ENCODE results near the gene C1GALT1C1L. TPM values are rescaled to one million over a fixed set of nuclear protein-coding genes. Genes with fewer than 3 reads are reported as not detected.
A peak's percentile ranks its signal among the peaks of the same experiment; 100 is the strongest.
"Not testable (repeated sequence)": the region's sequence is repeated elsewhere in the genome, so short reads cannot be mapped to it uniquely, and the experiment has no call there.

The C1GALT1C1L gene
- 0.19 TPM for polyA plus RNA-seq (2013, experiment 1 of 2; ENCODE audit: insufficient read length)
- polyA plus RNA-seq (2013, experiment 2 of 2; ENCODE audit: insufficient read length), result 0.41 TPM

GRCh38 chr2:43676322-43677050, at the start of gene C1GALT1C1L:
Gene C1GALT1C1L, minus strand, starts transcription at chr2:43676429. Its CDS starts 107 bp downstream, at chr2:43676322.
- peak; percentile 48 for DNase-seq

DNA sequence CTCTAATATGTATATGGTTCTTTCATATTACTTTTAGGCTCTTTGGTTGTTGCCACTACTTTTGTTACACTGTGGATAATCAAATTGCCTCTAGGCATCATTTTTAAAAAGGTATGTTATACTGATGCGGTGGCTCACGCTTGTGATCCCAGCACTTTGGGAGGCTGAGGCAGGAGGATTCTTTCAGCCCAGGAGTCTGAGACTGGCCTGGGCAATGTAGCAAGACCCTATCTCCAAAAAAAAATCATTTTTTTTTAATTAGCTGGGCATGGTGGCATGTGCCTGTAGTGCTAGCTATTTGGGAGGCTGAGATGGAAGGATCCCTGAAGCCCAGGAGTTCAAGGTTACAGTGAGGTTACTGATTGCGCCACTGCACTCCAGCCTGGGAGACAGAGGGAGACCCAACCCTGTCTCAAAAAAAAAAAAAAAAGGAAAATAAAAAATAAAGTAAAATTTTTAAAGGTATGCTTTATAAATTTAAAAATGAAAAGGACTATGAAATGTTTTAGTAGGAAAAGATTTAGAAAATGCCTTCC, 49.5 kb upstream of the C1GALT1C1L start:
- no peak for DNase-seq

- DNase-seq, result no peak
Observed at GRCh38 chr2:43724728-43725526, 48.7 kb upstream of the C1GALT1C1L start.

DNA sequence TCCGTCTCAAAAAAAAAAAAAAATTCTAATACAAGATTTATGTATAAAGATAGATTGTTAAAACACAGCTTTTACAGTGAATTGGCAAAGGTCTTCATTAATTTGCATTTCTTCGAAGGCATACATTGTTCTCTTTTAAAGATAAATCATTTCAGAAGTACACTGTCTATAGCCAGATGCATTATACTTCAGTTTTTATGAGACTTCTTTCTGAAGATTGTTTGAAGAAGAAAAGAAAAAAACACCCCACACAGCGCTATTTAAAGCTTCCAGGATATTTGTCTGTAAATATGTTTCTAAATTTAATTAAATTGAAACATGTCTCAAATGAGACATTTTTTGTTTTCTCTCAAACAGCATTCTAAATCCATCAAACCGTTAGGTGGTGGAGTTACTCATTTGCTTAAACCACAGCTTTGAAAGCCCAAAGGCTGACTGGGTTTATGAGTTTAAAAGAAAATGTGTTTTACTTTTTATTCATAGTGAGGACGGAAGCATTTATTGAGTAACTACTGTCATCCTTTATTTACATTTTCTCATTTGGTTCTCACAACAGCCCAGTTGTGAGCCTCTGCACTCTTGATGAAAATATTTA, 42.4 kb upstream of the C1GALT1C1L start:
- no peak for DNase-seq

DNA sequence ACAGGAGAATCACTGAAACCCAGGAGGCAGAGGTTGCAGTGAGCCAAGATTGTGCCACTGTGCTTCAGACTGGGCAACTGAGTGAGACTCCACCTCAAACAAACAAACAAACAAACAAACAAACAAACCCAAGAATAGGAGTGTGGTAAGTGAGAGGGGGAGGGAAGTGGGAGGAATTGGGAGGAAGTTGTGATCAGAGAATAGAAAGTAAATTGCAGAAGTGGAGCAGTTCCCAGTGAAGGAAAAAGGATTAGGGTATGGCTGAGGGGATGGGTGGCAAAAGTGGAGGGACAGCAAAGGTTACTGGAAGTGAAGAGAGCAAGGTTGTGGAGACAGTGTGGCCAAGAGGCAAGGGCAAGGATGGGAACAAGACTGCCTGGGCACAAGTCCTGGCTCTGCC, 41.1 kb upstream of the C1GALT1C1L start:
- no peak for DNase-seq

GRCh38 chr2:43715300-43716098, 39.3 kb upstream of the C1GALT1C1L start:
- DNase-seq, result no peak

DNA sequence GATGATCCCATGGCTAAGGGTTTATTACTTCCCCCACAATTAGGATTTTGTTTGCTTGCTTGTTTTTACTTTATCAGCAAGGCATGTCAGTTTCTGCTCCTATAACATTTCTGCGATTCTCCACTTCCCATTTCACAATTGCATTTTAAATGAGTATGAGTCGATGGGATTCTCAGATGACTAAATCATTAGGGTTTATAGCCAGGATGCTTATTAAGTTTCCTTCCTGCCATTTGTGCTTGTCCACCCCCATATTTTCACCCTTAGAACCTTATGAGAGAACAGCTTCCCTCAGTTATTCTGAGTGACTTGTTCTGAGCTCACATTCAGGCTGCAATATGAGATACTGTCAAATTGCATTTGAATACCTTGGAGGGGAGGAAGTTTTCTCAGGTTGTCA, 37.9 kb upstream of the C1GALT1C1L start:
- peak; percentile 5 for DNase-seq

- no peak for DNase-seq
Observed at GRCh38 chr2:43710866-43711265, 34.6 kb upstream of the C1GALT1C1L start.

DNA sequence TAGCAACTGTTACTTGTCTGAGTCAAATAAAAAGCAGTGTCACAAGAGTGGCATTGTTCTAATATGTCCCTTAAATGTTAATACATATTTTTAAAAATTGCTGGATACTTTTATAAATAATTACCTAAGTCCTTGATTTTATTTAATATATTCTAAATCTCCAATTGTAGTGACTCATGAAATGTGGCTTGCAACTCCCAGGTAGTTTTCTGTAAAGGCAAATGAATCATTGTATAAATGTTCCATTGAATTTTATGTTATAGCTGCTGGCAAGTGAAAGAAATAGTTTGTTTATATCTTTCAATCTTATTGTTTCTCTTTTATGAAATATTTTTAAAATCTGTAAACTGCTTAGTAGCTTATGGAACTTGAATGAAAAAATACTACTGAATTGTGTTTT, 32.7 kb upstream of the C1GALT1C1L start:
- DNase-seq, result no peak

GRCh38 chr2:43708178-43708577, 31.9 kb upstream of the C1GALT1C1L start:
- DNase-seq, result no peak

GRCh38 chr2:43707255-43708015, 31.2 kb upstream of the C1GALT1C1L start:
- peak; percentile 39 for DNase-seq

DNA sequence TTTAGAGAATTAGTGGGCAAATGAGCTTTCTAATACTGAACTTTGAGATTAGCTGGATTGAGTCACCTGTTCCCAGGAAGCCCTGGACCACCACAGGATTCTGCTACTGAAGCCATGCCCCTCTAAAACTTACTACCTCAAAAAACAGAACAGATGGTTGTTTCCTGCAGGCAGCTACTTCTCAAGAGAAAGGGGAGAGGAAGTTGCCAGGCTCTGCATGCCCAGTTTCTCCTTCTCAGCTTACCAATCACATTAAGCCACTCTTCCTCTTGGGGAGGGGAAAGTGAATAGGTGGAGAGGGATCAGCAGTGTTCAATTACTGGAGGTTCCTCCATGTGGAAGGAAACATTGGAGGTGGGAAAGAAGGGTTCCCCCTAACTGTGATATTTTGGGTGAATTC, 24.9 kb upstream of the C1GALT1C1L start:
- no peak for DNase-seq

GRCh38 chr2:43699761-43700160, 23.5 kb upstream of the C1GALT1C1L start:
- DNase-seq, result no peak

DNA sequence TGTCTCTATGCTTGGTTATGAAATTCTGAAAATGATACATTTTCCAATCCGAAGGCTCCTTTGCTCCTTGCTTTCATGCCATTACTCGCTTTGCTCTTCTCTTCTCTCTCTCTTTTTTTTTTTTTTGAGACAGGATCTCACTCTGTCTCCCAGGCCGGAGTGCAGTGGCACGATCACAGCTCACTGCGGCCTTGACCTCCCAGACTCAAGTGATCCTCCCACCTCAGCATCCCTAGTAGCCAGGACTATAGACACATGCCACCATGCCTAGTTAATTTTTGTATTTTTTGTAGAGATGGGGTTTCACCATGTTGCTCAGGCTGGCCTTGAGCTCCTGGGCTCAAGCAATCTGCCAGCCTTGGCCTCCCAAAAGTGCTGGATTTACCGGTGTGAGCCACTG, 21.9 kb upstream of the C1GALT1C1L start:
- DNase-seq, result not testable (repeated sequence)

DNA sequence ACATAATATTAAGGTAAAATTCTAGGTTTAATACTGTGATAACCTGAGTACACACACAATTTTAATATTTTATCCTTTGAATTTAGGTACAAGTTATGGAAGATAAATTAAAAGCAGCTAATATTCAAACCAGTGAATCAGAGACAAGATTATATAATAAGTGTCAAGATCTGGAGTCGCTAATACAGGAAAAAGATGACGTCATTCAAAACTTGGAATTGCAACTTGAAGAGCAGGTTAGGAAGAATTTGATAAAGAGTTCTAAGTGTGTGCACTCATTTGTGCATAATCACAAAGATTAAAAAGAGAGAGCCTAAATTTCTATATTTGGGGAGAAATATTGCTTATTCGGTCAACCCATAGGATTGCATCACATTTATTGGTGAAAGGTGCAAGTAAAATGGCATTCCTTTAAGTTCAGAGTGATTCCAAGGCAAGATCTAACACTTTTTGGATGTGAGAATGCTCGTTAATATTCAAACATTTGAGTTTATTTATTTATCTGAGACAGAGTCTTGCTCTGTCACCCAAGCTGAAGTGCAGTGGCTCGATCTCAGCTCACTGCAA, 16.3 kb upstream of the C1GALT1C1L start:
- DNase-seq, result no peak

DNA sequence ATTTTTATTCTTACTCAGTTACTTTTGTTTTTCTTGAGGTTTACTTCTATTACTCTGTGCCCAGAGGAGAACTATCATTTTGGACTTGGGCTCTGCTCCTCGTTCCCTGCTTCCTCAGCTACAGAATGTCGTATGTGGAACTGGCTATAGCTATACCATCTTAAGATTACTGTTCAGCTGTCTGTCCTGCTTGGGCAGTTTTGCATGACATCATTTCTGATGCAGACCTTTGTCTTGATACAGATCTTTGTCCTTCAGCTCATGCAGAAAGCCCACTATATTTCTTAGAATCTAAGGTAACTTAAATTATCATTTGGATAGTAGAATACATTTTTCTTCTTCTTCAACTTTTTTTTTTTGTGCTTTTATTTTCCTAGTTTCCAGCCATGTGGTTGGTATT, 13.8 kb upstream of the C1GALT1C1L start:
- no peak for DNase-seq

- DNase-seq, result no peak
Observed at GRCh38 chr2:43685357-43685756, 9.1 kb upstream of the C1GALT1C1L start.

DNA sequence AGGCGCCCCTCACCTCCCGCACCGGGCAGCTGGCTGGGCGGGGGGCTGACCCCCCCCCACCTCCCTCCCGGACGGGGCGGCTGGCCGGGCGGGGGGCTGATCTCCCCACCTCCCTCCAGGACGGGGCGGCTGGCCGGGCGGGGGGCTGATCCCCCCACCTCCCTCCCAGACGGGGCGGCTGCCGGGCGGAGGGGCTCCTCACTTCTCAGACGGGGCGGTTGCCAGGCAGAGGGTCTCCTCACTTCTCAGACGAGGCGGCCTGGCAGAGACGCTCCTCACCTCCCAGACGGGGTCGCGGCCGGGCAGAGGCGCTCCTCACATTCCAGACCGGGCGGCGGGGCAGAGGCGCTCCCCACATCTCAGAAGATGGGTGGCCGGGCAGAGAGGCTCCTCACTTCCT, 1.6 kb upstream of the C1GALT1C1L start:
- not testable (repeated sequence) for DNase-seq

GRCh38 chr2:43675646-43676321, 445 bp downstream of the C1GALT1C1L start:
- no peak for DNase-seq

GRCh38 chr2:43657241-43657640, 19.0 kb downstream of the C1GALT1C1L start:
- DNase-seq, result no peak

All from fibroblast of skin of scalp (primary cell).